HCT116 (cell line): ENCODE measurements around the gene ADAMTSL2. TPM values are rescaled to one million over a fixed set of nuclear protein-coding genes. Genes with fewer than 3 reads are reported as not detected.

Experiments used
- ATAC-seq: fragments of 200-7000 bp; cut with Tn5 transposase; 2 replicates; pipeline ENCODE4 v1.9.1; 2020; ENCODE audit warnings: mild to moderate bottlenecking, moderate library complexity
- BruUV-seq: library from RNA; stranded (reverse); fragments of 400-500 nt; replicated peaks from 2 replicates; lab custom pipeline; 2021; lab: Mats Ljungman, UMichigan
- CTCF ChIA-PET: fragments of 300-600 bp; sonication (Branson Sonifier 250); formaldehyde crosslinking; loops from one replicate; lab custom pipeline; 2021; ENCODE audit warnings: antibody characterized with exemption; lab: Charles Lee
- POLR2A ChIA-PET: fragments of 300-600, 350-600 bp; sonication (Branson Sonifier 250); formaldehyde crosslinking; loops from one replicate; lab custom pipeline; 2021; ENCODE audit warnings: antibody characterized with exemption; lab: Charles Lee
- RAD21 ChIA-PET, 2 experiments: fragments of 300-600 bp; sonication (Branson Sonifier 250); formaldehyde crosslinking; loops; one replicate each; lab custom pipeline; 2023; ENCODE audit warnings: low total read pairs in 2 of 2; ENCODE audit not compliant: uncharacterized antibody in 2 of 2, unreplicated experiment in 2 of 2, low non-redundant PET in 1 of 2; lab: Charles Lee
- DNase-seq: peaks from one replicate; pipeline ENCODE4 v3.0.0-alpha.2; 2010; ENCODE audit warnings: low read depth, low spot score
- H2AFZ ChIP-seq: fragments of 200-600 bp; shearing (Covaris generic), sonication (generic); 2 replicates; pipeline ENCODE4 v1.6.1; 2017; ENCODE audit warnings: low read depth, mixed run types, mixed read lengths, antibody characterized with exemption, low read length; ENCODE audit not compliant: poor library complexity, severe bottlenecking
- H3K27ac ChIP-seq: 2 replicates; pipeline ENCODE4 v1.5.1; 2012; ENCODE audit warnings: low read depth, low read length
- H3K27me3 ChIP-seq: fragments of 200-600 bp; sonication (generic); 2 replicates; pipeline ENCODE4 v1.6.1; 2016; ENCODE audit warnings: mixed run types, low read length, mixed read lengths; ENCODE audit not compliant: insufficient read depth
- H3K36me3 ChIP-seq, 2 experiments: fragments of 200-500 bp in 1 of 2; fragments of 200-600 bp in 1 of 2; sonication (Bioruptor generic) in 1 of 2; sonication (generic) in 1 of 2; 2 replicates each; pipeline versions ENCODE4 v1.5.1 to v1.6.1; 2014 to 2016; ENCODE audit warnings: low read length in 2 of 2, inconsistent platforms in 1 of 2, mixed read lengths in 1 of 2, mixed run types in 1 of 2; ENCODE audit not compliant: insufficient read depth in 2 of 2, control insufficient read depth in 1 of 2
- H3K4me1 ChIP-seq, 2 experiments: fragments of 200-600 bp in 1 of 2; sonication (generic) in 1 of 2; 2 replicates each; pipeline versions ENCODE4 v1.5.1 to v1.6.1; 2012 to 2017; ENCODE audit warnings: low read length in 2 of 2, inconsistent platforms in 1 of 2, mild to moderate bottlenecking in 1 of 2, mixed read lengths in 1 of 2, mixed run types in 1 of 2, moderate library complexity in 1 of 2; ENCODE audit not compliant: insufficient read depth in 2 of 2, control insufficient read depth in 1 of 2
- H3K4me2 ChIP-seq: fragments of 200-600 bp; sonication (generic); 2 replicates; pipeline ENCODE4 v1.6.1; 2017; ENCODE audit warnings: mixed run types, low read length, mixed read lengths
- H3K4me3 ChIP-seq, 2 experiments: fragments of 200-600 bp in 1 of 2; sonication (generic) in 1 of 2; replicated peaks in 1 of 2; 2 replicates each; pipeline ENCODE4 v1.5.1; 2011 to 2016; ENCODE audit warnings: low read length in 2 of 2, control low read depth in 1 of 2, low read depth in 1 of 2, mild to moderate bottlenecking in 1 of 2, mixed read lengths in 1 of 2, mixed run types in 1 of 2
- H3K79me2 ChIP-seq: fragments of 200-600 bp; sonication (generic); 2 replicates; pipeline ENCODE4 v1.6.1; 2017; ENCODE audit warnings: mild to moderate bottlenecking, mixed run types, low read length, moderate library complexity, mixed read lengths; ENCODE audit not compliant: insufficient read depth
- H3K9ac ChIP-seq: fragments of 200-600 bp; sonication (generic); 2 replicates; pipeline ENCODE4 v1.6.1; 2016; ENCODE audit warnings: low read length, mixed read lengths
- H3K9me2 ChIP-seq: fragments of 200-600 bp; sonication (generic), shearing (Covaris generic); 2 replicates; pipeline ENCODE4 v1.6.1; 2017; ENCODE audit warnings: mixed run types, mild to moderate bottlenecking, moderate library complexity; ENCODE audit not compliant: insufficient read depth
- H3K9me3 ChIP-seq, 2 experiments: fragments of 200-500 bp in 1 of 2; fragments of 200-600 bp in 1 of 2; sonication (Bioruptor generic) in 1 of 2; sonication (generic) in 1 of 2; 2 replicates each; pipeline ENCODE4 v1.6.1; 2014 to 2017; ENCODE audit warnings: low read length in 2 of 2, mixed read lengths in 2 of 2, inconsistent platforms in 1 of 2, low read depth in 1 of 2, mild to moderate bottlenecking in 1 of 2, mixed run types in 1 of 2, moderate library complexity in 1 of 2; ENCODE audit not compliant: control insufficient read depth in 1 of 2, insufficient read depth in 1 of 2
- H4K20me1 ChIP-seq: fragments of 200-600 bp; sonication (generic), shearing (Covaris generic); 2 replicates; pipeline ENCODE4 v1.6.1; 2017; ENCODE audit warnings: mixed run types, mild to moderate bottlenecking, moderate library complexity; ENCODE audit not compliant: insufficient read depth
- CBX3 ChIP-seq: IDR thresholded peaks from 2 replicates; pipeline ENCODE4 v1.6.1; 2012; ENCODE audit warnings: low read depth
- CEBPB ChIP-seq: IDR thresholded peaks from 2 replicates; pipeline ENCODE4 v1.6.1; 2012; ENCODE audit warnings: low read depth
- ELF1 ChIP-seq: IDR thresholded peaks from 2 replicates; pipeline ENCODE4 v1.6.1; 2012; ENCODE audit warnings: low read depth, borderline replicate concordance
- JUND ChIP-seq: IDR thresholded peaks from 2 replicates; pipeline ENCODE4 v1.6.1; 2012
- POLR2A ChIP-seq: IDR thresholded peaks from 2 replicates; pipeline ENCODE4 v1.7.0; 2011; ENCODE audit warnings: borderline replicate concordance; ENCODE audit not compliant: insufficient read depth, insufficient read length; ENCODE audit errors: extremely low read depth
- YY1 ChIP-seq: IDR thresholded peaks from 2 replicates; pipeline ENCODE4 v1.6.1; 2011; ENCODE audit warnings: low read length, low read depth, moderate library complexity, mild to moderate bottlenecking; ENCODE audit not compliant: insufficient replicate concordance; ENCODE audit errors: extremely low read depth
- ZFX ChIP-seq: fragments of 450-650 bp; IDR thresholded peaks from 2 replicates; pipeline ENCODE4 v1.6.1; 2017
- intact Hi-C: fragments of 100-400 bp; cut with micrococcal nuclease; formaldehyde crosslinking; loops from 2 replicates; pipeline ENCODE4 v1.10.0; 2022
- total RNA-seq: library from RNA; stranded (reverse); gene quantifications from one replicate; pipeline ENCODE4 v1.2.1, GENCODE V29; 2021; ENCODE audit not compliant: unreplicated experiment
- TF ChIP-seq, protein P1 (sequence below): IDR thresholded peaks from 2 replicates; pipeline ENCODE4 v1.6.1; 2012; ENCODE audit warnings: low read depth
- TF ChIP-seq, protein P2 (sequence below): IDR thresholded peaks from 2 replicates; pipeline ENCODE4 v1.6.1; 2011; ENCODE audit warnings: mild to moderate bottlenecking, low read length, moderate library complexity; ENCODE audit not compliant: insufficient replicate concordance; ENCODE audit errors: extremely low read depth

Gene ADAMTSL2
- total RNA-seq, 1 experiment from 2014 or later: not detected

- Histone ChIP-seq H4K20me1 (no peaks in the 10 kb centered on the region), H3K4me1 (no peaks in the 10 kb centered on the region), H2AFZ (no peak overlapping the region), H3K9me2 (no peaks in the 10 kb centered on the region), H3K9ac (no peak overlapping the region), H3K4me3 (no peak overlapping the region), H3K36me3 (no peaks in the 10 kb centered on the region), H3K27ac (no peak overlapping the region), H3K79me2 (no peaks in the 10 kb centered on the region), H3K9me3 (no peaks in the 10 kb centered on the region), H3K27me3 (peaks cover 91% of the 10 kb centered on the region), H3K4me2 (no peak overlapping the region)
- ChIA-PET CTCF (no interaction called here), POLR2A (no interaction called here), RAD21 (no interaction called here)
- no TSS peak for BruUV-seq
- DNase-seq (no peak), ATAC-seq (no peak)
- TF ChIP-seq YY1 (no peak), POLR2A (no peak)
- intact Hi-C loops: no loop called here
These were observed 82.3 kb downstream of the ADAMTSL2 start for GRCh38 chr9:133616643-133617405.

DNA sequence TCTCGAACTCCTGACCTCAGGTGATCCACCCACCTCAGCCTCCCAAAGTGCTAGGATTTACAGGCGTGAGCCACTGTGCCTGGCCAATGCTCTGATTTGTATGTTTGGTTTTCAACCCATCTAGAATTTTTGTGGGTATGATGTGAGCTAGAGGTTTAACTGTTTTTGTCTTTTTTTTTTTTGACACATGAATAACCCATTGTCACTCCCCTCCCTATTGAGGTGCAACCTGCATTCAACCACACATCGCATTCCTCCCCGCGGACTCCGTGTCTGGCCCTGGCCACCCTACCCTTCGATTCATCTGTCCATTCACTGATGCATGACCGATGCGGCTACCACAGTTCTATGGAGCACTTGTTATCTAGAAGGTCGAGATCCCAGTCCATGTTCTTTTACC is 84.2 kb downstream of the ADAMTSL2 start:
- POLR2A ChIA-PET: no interaction called here
- ATAC-seq (no peak), DNase-seq (no peak)
- BruUV-seq: no TSS peak
- CTCF ChIA-PET: no interaction called here
- Histone ChIP-seq H3K9ac (no peak overlapping the region), H2AFZ (no peak overlapping the region), H3K79me2 (no peaks in the 10 kb centered on the region), H3K4me3 (no peak overlapping the region), H3K9me2 (no peaks in the 10 kb centered on the region), H3K9me3 (no peaks in the 10 kb centered on the region), H3K4me2 (no peak overlapping the region), H3K27ac (no peak overlapping the region), H4K20me1 (no peaks in the 10 kb centered on the region), H3K36me3 (no peaks in the 10 kb centered on the region), H3K27me3 (peaks cover 90% of the 10 kb centered on the region), H3K4me1 (no peaks in the 10 kb centered on the region)
- TF ChIP-seq, protein P1, sequence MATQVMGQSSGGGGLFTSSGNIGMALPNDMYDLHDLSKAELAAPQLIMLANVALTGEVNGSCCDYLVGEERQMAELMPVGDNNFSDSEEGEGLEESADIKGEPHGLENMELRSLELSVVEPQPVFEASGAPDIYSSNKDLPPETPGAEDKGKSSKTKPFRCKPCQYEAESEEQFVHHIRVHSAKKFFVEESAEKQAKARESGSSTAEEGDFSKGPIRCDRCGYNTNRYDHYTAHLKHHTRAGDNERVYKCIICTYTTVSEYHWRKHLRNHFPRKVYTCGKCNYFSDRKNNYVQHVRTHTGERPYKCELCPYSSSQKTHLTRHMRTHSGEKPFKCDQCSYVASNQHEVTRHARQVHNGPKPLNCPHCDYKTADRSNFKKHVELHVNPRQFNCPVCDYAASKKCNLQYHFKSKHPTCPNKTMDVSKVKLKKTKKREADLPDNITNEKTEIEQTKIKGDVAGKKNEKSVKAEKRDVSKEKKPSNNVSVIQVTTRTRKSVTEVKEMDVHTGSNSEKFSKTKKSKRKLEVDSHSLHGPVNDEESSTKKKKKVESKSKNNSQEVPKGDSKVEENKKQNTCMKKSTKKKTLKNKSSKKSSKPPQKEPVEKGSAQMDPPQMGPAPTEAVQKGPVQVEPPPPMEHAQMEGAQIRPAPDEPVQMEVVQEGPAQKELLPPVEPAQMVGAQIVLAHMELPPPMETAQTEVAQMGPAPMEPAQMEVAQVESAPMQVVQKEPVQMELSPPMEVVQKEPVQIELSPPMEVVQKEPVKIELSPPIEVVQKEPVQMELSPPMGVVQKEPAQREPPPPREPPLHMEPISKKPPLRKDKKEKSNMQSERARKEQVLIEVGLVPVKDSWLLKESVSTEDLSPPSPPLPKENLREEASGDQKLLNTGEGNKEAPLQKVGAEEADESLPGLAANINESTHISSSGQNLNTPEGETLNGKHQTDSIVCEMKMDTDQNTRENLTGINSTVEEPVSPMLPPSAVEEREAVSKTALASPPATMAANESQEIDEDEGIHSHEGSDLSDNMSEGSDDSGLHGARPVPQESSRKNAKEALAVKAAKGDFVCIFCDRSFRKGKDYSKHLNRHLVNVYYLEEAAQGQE: no peak
- no peak for TF ChIP-seq ZFX
- no peak for TF ChIP-seq CEBPB
- TF ChIP-seq, protein P2, sequence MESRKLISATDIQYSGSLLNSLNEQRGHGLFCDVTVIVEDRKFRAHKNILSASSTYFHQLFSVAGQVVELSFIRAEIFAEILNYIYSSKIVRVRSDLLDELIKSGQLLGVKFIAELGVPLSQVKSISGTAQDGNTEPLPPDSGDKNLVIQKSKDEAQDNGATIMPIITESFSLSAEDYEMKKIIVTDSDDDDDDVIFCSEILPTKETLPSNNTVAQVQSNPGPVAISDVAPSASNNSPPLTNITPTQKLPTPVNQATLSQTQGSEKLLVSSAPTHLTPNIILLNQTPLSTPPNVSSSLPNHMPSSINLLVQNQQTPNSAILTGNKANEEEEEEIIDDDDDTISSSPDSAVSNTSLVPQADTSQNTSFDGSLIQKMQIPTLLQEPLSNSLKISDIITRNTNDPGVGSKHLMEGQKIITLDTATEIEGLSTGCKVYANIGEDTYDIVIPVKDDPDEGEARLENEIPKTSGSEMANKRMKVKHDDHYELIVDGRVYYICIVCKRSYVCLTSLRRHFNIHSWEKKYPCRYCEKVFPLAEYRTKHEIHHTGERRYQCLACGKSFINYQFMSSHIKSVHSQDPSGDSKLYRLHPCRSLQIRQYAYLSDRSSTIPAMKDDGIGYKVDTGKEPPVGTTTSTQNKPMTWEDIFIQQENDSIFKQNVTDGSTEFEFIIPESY: no peak
- no peak for TF ChIP-seq POLR2A
- no peak for TF ChIP-seq CBX3
- TF ChIP-seq ELF1: no peak
- TF ChIP-seq JUND: no peak
- RAD21 ChIA-PET: no interaction called here
- intact Hi-C loops: no loop called here
